Measurements from ENCODE around the gene CDKN2C.

CDKN2C gene

DNA sequence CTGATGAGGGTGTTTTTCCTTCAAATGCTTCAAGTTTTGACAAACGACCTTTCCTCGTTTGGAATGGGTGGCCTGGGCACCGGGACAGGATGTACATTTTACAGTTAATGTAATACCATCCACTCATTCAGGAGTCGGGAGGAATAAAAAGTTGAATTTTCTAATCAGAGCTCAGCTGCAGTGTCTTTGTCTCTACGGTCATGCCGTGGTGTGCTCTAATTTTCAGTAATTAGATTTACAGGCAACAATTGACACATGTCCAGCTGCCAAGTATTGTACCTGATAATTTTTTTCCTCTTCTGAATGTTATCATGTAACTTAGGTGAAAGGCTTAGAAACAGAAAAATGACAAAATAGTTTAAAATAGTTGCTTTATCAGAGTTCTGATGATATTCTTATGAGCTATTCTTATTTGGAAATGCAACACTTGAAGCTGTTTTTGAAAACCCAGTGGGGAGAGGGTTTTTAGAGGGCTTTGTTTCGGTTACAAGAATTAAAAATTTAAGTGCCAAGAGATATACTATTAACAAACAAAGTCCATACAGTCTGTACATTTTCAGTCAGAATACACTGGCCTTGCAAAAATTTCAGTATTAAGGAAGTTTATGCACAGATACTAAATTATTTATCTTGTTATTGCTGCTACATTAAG, 1.0 kb downstream of the CDKN2C start:
- Histone ChIP-seq H3K9me3 (ENCODE audit: control insufficient read depth, insufficient read depth, low read length) (no peaks in the 10 kb centered on the region), H3K9ac (ENCODE audit: low read depth, low read length) (no peak overlapping the region), H3K4me1 (ENCODE audit: insufficient read depth, low read length) (0 out of 2 replicates have a peak, but pooled peaks cover 6% of the 10 kb centered on the region), H3K36me3 (ENCODE audit: insufficient read depth, low read length) (no peaks in the 10 kb centered on the region)

GRCh38 chr1:50971748-50972305, 1.8 kb downstream of the CDKN2C start:
- Histone ChIP-seq H3K9ac (ENCODE audit: low read depth, low read length) (no peak overlapping the region), H3K4me1 (ENCODE audit: insufficient read depth, low read length) (0 out of 2 replicates have a peak, but pooled peaks cover 11% of the 10 kb centered on the region), H3K9me3 (ENCODE audit: control insufficient read depth, insufficient read depth, low read length) (no peaks in the 10 kb centered on the region), H3K36me3 (ENCODE audit: insufficient read depth, low read length) (no peaks in the 10 kb centered on the region)

- Histone ChIP-seq H3K9me3 (ENCODE audit: control insufficient read depth, insufficient read depth, low read length) (no peaks in the 10 kb centered on the region), H3K4me1 (ENCODE audit: insufficient read depth, low read length) (0 out of 2 replicates have a peak, but pooled peaks cover 11% of the 10 kb centered on the region), H3K9ac (ENCODE audit: low read depth, low read length) (no peak overlapping the region), H3K36me3 (ENCODE audit: insufficient read depth, low read length) (no peaks in the 10 kb centered on the region)
Measured at GRCh38 chr1:50972766-50973165, 2.7 kb downstream of the CDKN2C start.

DNA sequence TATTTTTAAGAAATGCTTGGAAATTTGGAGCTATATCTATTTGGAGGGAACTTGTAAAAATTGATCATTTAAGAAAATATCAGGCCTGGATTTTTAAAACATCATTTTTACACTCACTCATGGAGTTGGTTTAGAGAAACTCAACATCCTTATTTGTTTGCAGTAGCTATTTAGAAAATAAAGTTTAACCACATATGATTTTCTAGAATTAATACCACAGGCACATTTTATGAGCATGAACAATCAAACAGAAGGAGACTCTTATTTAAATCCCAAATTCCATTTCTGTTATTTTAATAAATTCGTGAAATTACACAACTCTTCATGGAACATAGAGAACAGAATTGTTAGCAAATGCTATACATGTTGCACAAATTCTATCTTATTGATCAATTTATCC, 3.2 kb downstream of the CDKN2C start:
- no peak overlapping the region for H3K9ac ChIP-seq (ENCODE audit: low read depth, low read length)
- H3K4me1 ChIP-seq (ENCODE audit: insufficient read depth, low read length) = 0 out of 2 replicates have a peak, but pooled peaks cover 11% of the 10 kb centered on the region
- H3K9me3 ChIP-seq (ENCODE audit: control insufficient read depth, insufficient read depth, low read length) = no peaks in the 10 kb centered on the region
- H3K36me3 ChIP-seq (ENCODE audit: insufficient read depth, low read length) = no peaks in the 10 kb centered on the region

GRCh38 chr1:50973875-50974617, 4.0 kb downstream of the CDKN2C start:
- no peak overlapping the region for H3K9ac ChIP-seq (ENCODE audit: low read depth, low read length)
- no peaks in the 10 kb centered on the region for H3K9me3 ChIP-seq (ENCODE audit: control insufficient read depth, insufficient read depth, low read length)
- H3K4me1 ChIP-seq (ENCODE audit: insufficient read depth, low read length) = peaks cover 14% of the 10 kb centered on the region; the same call in 1 of the 2 replicates
- H3K36me3 ChIP-seq (ENCODE audit: insufficient read depth, low read length) = no peaks in the 10 kb centered on the region

DNA sequence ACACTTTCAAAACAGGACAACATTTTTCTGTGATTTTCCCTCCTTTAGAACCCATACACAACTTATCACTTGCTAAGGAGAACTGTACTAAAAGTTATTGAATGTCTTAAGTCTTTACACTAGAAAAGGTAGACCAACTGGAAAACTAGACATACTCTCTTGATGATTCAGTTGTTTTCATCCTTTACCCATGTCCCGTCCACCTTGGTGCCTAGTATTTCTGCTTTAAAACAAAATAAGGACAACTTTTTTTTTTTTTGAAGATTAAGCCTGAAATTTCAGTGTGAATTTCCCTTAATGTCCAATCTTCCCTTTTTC, 4.5 kb downstream of the CDKN2C start:
- Histone ChIP-seq H3K36me3 (ENCODE audit: insufficient read depth, low read length) (no peaks in the 10 kb centered on the region), H3K4me1 (ENCODE audit: insufficient read depth, low read length) (peaks cover 15% of the 10 kb centered on the region; the same call in 1 of the 2 replicates), H3K9me3 (ENCODE audit: control insufficient read depth, insufficient read depth, low read length) (no peaks in the 10 kb centered on the region), H3K9ac (ENCODE audit: low read depth, low read length) (no peak overlapping the region)

DNA sequence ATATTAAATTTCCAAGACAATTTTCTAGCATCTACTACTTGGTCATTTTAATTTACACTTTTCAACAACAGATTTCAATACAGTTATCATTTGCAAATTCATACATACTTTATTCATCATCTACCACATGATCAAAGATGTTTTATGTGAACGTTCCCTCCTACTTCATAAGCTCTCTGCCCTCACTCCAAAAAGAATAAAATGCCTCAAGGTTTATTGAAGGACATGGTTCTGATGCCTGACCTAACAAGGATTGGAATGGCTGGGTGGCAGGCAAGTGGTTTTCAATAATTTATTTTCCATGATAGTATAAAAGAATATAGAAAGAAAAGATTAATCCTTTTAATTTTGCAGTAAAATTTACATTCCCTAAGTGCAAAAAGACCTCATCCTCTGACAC, 5.4 kb downstream of the CDKN2C start:
- Histone ChIP-seq H3K9ac (ENCODE audit: low read depth, low read length) (no peak overlapping the region), H3K4me1 (ENCODE audit: insufficient read depth, low read length) (peaks cover 12% of the 10 kb centered on the region; the same call in 1 of the 2 replicates), H3K9me3 (ENCODE audit: control insufficient read depth, insufficient read depth, low read length) (no peaks in the 10 kb centered on the region), H3K36me3 (ENCODE audit: insufficient read depth, low read length) (no peaks in the 10 kb centered on the region)

DNA sequence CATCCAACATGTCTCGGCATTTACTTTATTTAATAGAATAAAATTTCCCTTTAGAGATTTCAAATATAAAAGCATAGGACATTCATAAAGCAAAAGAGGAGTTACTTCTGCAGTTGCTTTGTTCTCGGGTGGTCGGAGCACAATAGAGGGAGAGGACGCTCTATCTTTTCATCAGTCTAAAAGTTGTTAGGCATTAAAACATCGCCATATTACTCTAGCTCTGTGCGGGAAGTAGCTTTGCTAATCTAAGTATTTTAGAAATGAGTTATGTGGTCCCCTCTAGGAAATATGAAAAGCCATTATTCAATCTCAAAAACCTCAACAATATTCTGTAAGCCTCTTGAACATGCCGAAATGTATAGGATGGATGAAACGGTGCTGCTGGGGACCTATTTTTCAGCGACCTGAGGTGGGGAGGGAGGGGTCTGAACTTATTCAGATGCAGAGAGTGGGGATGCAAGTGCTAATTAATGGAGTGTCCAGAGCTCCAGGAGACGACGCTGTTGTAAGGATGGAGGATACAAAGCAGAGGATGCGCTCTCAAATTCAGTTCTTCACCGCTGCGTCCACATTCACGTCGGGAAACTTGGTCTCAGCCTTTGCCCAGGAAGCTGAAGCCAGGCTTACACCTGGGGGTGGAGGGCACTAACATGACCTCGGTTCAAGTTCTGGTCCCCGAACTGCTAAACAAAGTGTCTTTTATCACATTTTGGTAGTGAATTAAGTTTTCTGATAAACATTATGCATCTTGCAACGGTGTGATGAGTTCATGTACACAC, 6.3 kb downstream of the CDKN2C start:
- Histone ChIP-seq H3K9me3 (ENCODE audit: control insufficient read depth, insufficient read depth, low read length) (no peaks in the 10 kb centered on the region), H3K4me1 (ENCODE audit: insufficient read depth, low read length) (peaks cover 9% of the 10 kb centered on the region; the same call in 1 of the 2 replicates), H3K36me3 (ENCODE audit: insufficient read depth, low read length) (no peaks in the 10 kb centered on the region), H3K9ac (ENCODE audit: low read depth, low read length) (peak overlapping the region; percentile 75; the same call in 1 of the 2 replicates)

DNA sequence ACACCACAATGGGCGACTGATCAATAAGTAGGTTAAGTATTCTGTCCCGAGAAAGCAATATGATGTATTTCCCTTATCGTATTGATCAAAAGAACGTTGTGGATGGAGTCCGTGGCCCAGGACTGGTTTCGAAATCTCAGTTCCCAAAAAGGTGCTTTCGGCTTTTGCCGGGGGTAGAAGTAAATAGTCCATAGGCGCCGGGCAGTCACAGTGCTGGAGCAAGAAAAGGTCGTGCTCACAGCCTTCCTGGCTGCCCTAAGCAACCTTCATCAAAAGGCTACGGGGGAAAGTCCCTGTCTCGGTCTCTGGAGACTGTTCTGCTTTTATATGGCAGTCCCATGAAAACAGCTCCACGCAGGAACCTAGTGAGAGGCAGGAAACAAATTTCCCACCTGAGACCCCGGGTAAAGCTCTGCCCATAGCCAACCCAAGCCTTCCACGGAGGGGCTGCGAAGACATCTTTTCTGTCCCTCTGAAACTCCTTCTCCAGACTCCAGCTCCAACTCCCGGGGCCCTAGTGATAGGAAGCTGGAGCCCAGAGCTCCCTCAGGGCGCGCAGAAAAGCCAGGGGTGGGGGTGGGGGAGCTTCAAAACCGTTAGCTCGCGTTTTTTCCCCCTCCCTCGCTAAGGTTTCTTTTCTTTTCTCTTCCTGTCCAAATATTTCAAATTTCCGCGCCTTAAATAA, 7.0 kb downstream of the CDKN2C start:
- Histone ChIP-seq H3K9ac (ENCODE audit: low read depth, low read length) (peak overlapping the region; percentile 75; the same call in 1 of the 2 replicates), H3K4me1 (ENCODE audit: insufficient read depth, low read length) (peaks cover 9% of the 10 kb centered on the region; the same call in 1 of the 2 replicates), H3K9me3 (ENCODE audit: control insufficient read depth, insufficient read depth, low read length) (no peaks in the 10 kb centered on the region), H3K36me3 (ENCODE audit: insufficient read depth, low read length) (no peaks in the 10 kb centered on the region)

GRCh38 chr1:50977575-50978143, 7.6 kb downstream of the CDKN2C start:
- no peaks in the 10 kb centered on the region for H3K36me3 ChIP-seq (ENCODE audit: insufficient read depth, low read length)

GRCh38 chr1:50978144-50978851, 8.3 kb downstream of the CDKN2C start:
- Histone ChIP-seq H3K36me3 (ENCODE audit: insufficient read depth, low read length) (no peaks in the 10 kb centered on the region), H3K4me1 (ENCODE audit: insufficient read depth, low read length) (peaks cover 9% of the 10 kb centered on the region; the same call in 1 of the 2 replicates), H3K9ac (ENCODE audit: low read depth, low read length) (peak overlapping the region; percentile 75; the same call in 1 of the 2 replicates), H3K9me3 (ENCODE audit: control insufficient read depth, insufficient read depth, low read length) (no peaks in the 10 kb centered on the region)

More at GRCh38 chr1:50977575-50978143, 7.6 kb downstream of the CDKN2C start:
- peak overlapping the region; percentile 75; the same call in 1 of the 2 replicates for H3K9ac ChIP-seq (ENCODE audit: low read depth, low read length)
- peaks cover 9% of the 10 kb centered on the region; the same call in 1 of the 2 replicates for H3K4me1 ChIP-seq (ENCODE audit: insufficient read depth, low read length)
- H3K9me3 ChIP-seq (ENCODE audit: control insufficient read depth, insufficient read depth, low read length) = no peaks in the 10 kb centered on the region

DNA sequence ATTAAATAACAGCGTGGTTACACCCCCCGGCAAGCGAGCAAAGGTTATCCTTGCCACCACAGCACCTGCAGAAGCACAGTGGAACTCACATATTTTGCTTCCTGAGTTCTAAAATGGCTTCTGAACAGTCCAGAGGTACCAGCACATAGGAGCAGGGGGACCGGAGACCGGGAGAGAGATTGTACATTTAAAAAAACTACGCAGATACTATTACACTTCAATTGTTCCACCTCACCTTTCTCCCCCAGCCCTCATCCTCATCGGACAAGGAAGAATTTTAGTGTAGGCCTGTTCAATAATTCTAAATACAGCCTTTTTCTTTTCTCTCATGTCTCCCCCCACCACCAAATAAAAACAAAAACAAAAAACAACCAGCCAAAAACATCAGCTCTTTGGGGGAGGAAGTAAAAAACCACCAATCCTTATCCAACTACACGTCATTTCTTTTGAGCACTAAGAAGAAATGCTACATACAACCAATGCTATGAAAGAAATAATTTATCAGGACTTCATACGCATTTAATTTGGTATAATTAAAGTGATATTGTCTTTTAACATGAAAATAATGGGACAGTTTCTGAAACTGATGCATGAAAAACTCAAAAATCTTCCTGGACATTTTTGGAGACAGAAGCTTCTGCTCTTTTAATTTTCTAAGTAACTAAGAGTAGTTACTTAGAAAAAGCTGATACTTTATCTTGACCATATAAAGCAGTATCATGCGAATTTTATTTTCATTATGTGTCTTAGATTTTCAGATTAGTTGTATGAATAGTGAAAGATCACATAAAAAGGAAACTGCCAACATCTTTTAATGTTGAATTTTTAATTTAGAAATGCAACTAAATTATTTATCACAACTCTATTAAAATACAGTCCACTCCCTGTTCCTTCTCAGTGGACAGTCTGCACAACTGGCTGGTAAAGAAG, 9.1 kb downstream of the CDKN2C start:
- Histone ChIP-seq H3K9ac (ENCODE audit: low read depth, low read length) (peak overlapping the region; percentile 75; the same call in 1 of the 2 replicates), H3K36me3 (ENCODE audit: insufficient read depth, low read length) (no peaks in the 10 kb centered on the region), H3K4me1 (ENCODE audit: insufficient read depth, low read length) (peaks cover 9% of the 10 kb centered on the region; the same call in 1 of the 2 replicates), H3K9me3 (ENCODE audit: control insufficient read depth, insufficient read depth, low read length) (no peaks in the 10 kb centered on the region)

All from ES-I3 (cell line).